Forelimb muscle (tissue), 1 donor: Measurements from ENCODE around the gene LMCD1. TPM values are rescaled to one million over a fixed set of nuclear protein-coding genes. Genes with fewer than 3 reads are reported as not detected.
A peak's percentile ranks its signal among the peaks of the same experiment; 100 is the strongest.
"Not testable (repeated sequence)": the region's sequence is repeated elsewhere in the genome, so short reads cannot be mapped to it uniquely, and the experiment has no call there.

Source experiments
- DNase-seq: peaks from one replicate; pipeline ENCODE4 v3.0.0-alpha.2; 2013; ENCODE audit warnings: low read depth
- polyA plus RNA-seq: library from polyadenylated mRNA; unstranded; fragments of 120-200 nt; gene quantifications from one replicate; pipeline ENCODE4 v1.2.1, GENCODE V29; 2013; ENCODE audit not compliant: insufficient read length

LMCD1 gene
- polyA plus RNA-seq, 1 donor: 253 TPM

DNA sequence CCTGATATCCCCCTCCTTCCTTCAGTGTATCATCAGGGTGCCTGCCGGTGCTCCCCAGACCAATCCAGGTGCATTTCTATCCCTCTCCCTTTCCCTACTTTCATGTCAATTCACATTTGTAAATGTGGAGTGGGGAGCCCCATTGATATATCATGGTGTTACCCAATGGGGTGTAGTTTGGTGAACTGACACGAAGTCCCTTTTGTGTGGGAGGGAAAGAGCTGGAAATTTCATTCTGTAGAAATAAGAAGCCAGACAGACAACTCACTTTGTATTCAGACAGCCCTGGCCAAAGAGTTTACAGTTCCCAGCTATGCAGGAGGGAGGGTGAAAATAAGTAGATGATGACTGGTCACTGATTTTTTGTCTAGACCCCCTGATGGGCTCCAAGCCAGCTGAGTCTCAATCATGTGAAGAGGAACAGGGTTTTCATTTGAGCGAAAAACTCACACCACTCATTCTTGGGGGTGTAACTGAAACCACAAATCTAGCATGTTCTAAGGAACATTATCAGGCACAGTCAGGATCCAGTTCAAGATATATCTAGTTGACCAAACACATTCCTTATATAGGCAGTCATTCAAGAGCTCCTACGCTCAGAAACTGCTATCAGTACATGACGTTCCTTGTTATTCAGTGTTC lies 58.9 kb downstream of the LMCD1 start:
- DNase-seq: no peak

DNA sequence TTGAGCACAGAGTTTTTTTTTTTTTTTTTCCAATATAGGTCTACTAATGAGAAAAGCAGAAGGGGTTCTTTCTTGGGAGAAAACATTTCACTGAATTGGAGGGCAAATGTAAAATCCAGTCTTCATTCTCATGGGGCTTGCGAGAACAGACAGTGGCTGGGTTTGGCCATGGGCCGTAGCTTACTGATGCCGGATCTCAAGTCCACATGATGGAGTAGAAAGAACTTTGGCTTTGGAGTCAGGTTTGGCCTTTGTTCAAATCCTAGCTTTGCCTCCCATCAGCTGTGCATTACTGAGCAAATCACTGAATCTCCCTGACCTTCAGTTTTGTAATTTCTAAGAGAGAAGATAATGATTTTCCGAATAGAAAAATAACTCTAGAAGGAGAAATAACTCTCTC lies 59.7 kb downstream of the LMCD1 start:
- peak; percentile 64 for DNase-seq

DNA sequence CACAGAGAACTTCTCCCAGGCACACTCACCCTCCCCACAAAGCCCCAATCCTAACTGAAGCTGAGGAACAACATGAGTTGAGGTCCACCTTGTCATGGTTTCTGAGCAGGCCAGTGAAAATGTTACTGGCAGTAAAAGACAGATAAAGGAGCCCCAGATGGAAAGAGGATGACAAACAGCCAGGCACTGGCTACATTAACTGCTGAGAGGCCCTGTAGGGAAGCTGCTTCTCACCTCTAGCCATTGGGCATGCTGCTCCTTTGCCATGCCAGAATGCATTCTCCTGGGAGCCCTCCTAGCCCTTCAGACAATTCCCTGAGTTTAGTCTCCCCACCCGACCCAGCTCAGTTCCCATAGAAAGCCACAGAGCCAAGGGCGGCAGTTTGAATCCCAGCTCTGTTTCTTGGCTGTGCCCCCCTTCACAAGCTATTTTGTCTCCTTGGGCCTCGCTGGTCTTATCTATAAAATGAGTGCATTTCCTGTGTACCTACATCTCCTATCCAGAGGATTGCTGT lies 60.5 kb downstream of the LMCD1 start:
- no peak for DNase-seq

DNA sequence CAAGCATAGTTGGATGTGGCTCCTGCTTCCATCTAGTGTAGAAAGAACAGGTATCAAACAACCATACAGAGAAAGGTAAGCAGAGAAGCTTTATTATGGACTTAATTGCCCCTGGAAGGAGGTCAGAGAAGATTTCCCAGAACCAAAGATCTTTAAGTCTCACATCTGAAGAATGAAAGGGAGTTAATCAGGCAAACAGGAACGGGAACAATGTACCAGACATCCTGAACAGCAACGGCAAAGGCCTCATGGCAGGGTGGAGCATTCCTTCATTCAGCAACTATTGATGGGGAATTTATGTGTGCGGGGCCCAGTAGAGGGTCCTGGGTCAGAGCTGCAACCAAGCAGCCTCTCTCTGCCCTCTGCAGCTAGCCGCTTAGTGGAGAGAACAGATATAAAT lies 61.5 kb downstream of the LMCD1 start:
- no peak for DNase-seq

DNA sequence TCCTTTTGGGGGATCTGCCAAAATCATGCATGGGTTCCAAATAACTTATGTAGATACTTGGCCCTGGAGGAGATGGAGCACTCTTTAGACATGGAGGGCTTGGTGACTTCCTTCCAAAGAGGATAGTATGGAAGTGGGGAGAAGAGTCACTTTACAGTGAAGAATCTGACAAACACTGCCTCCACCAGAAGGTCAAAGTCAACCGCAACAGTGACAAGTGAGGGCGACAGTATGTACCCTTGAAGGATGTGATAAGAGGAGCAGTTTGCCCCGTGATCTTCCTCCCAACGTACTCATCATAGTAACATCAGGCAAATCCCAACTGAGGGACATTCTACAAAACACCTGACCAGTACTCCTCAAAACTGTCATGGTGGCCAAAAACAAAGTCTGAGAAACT lies 62.0 kb downstream of the LMCD1 start:
- DNase-seq: no peak

DNA sequence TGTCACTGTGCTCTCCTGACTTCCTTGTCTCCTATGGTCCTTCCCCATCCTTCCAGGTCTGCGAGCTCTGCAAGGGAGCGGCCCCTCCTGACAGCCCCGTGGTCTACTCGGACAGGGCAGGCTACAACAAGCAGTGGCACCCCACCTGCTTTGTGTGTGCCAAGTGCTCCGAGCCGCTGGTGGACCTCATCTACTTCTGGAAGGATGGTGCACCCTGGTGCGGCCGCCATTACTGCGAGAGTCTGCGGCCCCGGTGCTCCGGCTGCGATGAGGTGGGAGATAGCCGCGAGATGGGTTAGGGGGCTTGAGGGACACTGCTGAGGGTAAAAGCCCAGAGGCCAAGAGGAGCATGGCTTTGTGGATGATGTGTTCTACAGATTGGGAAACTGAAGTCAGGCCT lies 63.8 kb downstream of the LMCD1 start:
- DNase-seq: no peak

DNA sequence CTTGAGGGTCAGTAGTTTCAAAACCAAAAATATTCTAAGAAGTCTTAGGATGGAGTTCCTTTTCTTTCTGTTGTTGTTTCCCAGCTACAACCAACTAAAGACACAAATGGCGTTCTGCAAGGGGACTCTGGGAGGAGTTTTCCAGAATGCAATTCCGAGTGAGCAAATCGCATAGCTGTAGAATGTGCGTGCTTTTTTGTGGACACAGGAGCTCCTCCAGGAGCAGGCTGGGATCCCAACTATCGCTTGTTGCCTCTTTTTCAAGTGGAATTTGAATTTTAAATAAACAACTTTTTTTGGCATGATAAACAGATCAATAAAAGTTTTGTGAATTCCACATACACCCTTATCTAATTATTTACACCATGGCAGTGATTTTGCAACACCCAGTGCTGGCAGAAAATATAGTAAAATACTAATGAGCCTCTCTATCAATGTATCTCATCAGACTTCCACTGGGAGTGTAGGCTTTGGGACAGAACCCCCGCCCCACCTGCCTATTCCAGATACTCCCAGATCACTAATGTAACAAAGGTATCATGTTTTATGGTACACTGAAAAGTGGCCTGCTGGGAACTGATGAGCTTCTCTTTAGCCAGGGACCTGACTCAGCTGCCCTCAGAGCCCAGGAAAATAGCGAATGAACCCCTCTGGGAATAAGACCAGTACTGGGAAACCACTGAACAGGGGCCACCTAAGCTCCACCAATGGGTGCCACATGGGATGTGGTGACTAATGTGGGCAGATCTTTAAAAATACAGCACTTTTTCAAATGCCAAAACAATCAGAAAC lies 66.4 kb downstream of the LMCD1 start:
- DNase-seq: no peak

DNA sequence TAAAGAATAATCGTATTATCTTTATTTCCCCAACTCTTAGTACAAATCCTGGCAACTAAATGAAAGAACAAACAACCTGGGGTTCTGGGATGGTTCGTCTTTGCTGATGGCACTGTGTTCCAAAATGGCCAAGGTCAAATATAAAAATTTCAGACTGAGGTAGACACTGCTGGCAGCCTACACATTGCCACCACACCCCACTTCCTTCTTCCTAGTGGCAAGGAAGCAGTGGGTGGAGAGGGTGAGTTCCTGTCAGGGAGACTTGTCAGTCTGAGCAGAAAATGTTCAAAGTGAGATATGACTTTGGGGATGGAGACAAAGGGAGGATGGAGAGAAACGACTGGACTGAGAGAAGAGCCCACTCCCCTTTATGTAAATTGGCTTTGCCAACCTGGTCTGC lies 69.6 kb downstream of the LMCD1 start:
- no peak for DNase-seq

DNA sequence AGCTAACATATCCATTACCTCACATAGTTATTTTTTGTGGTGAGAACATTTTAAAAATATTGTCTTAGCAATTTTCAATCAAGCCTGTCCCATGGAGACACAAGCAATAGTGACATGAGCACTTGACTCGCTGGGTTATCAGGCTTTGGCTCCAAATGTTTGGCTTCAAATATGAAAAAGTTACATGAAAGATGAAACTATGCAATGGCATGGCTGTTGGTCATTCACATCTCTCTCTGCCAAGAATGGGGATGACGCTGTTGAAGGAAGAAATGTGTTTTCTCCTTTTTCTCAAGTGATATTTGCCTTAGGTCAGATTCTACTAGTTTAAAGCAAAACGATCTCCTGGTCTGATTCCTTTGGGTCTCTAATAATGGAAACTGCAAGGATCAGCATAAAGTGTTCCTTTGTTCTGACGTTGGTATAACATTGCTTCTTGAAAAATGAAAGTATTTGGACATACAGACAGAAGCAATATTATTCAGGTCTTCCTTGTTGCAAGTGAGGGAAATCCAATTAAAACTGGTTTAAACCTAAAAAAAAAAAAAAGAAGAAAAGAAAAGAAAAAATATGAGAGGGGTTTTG lies 71.8 kb downstream of the LMCD1 start:
- DNase-seq: no peak

DNA sequence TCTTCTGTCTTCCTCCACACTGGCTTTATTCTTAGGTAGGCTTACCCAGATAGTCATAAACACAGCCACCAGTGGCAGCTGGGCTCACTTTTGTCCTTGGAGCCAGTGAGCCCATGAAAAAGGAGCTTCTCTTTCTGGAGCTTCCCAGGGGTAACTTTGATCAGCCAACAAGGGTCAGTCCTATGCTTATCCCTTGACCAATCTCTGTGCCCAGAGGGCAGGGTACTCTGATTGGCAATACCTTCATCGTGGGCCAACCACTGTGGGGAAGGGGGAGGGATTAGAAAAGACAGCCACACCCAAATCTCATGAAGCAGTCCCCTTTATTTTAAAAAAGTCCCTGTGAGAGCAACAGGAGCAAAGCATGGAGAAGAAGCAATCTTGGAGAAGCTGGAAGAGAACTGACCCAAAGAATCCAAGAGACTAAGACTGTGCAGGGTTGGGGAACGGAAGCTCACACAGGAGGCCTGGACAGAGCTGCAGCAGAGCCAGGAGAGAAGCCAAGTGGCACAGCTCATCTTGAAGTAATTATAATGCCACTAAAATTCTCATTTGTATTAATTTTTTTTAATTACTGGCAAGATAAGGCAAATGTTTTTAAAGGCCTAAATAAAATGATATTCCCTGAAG lies 72.5 kb downstream of the LMCD1 start:
- no peak for DNase-seq

DNA sequence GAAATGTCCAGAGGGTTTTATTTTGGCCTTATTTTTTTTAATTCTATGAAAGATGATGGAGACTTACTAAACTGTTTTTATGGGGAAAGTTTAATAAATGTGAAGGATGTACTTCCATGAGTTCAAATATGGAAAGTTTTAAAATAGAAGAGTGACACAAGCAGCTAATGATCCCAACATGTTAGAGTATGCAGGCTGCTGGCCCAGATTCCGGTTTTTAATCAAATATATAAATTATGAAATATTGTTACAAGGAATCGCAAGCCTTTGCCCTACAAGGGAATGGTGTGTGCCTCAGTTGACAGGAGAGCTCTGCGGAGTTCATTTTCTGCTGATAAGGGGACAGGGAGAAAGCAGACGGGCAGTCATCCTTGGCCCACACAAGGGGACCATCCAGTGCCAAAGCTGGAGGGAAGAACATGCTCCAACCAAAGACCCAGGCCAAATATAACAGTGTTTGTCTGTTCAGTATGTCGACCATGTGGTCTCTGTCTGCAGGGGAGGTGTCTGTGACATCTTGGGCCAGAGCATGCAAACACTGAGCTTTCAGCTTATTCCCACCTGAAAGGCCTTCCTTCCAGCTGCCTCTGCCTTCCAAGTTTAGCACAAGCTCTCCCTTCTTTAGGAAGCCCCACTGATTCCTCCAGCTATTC lies 73.2 kb downstream of the LMCD1 start:
- DNase-seq: no peak

DNA sequence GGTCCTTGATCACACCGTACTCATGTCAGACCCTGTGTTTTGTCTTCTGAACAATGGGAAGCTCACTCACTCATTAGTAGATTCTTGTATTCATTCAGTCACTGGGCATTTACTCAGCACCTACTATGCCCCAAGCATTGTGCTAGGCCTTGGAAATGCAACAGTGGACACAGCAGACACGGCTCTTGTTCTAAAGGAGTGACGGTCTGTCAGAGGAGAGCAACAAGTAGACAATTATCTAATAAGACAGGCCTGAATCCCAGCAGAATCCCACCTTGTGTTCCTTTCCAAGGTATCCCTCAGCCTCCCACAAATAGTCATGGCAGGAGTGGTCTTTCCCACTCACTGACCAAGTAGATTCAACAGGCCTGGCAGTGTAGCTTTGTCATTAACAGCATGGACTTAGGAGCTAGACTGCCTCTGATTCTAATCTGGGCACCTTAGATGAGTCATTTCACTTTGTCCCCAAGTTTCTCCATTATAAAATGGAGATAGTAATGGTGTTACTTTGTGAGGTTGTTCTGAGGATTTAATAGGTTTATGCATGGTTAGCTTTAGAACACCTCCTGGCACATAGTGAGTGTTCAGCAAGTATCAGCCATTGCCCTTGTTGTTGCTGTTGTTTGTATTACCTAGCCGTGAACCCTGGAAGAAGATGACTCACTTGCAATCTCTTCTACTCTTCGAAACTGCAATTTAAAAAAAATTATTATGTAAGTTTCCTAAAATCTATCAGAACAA lies 73.9 kb downstream of the LMCD1 start:
- no peak for DNase-seq

DNA sequence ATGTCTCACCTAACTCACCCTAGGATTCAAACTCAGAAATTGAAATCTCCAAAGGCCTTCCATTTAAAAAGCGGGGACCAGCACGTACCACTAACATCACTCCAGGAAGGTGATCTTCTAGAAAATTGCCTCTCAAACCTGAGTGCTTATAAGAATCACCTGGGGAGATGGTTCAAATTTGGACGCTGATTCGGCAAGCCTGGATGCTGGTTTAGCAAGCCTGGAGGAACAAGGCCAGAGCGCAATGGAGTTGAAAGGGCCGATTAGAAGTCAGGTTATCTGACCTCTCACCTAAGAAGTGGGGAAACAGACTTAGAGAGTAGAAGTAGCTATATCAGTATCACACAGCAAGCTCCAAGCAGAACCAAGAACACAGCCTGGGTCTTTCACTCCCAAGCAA lies 74.8 kb downstream of the LMCD1 start:
- no peak for DNase-seq

DNA sequence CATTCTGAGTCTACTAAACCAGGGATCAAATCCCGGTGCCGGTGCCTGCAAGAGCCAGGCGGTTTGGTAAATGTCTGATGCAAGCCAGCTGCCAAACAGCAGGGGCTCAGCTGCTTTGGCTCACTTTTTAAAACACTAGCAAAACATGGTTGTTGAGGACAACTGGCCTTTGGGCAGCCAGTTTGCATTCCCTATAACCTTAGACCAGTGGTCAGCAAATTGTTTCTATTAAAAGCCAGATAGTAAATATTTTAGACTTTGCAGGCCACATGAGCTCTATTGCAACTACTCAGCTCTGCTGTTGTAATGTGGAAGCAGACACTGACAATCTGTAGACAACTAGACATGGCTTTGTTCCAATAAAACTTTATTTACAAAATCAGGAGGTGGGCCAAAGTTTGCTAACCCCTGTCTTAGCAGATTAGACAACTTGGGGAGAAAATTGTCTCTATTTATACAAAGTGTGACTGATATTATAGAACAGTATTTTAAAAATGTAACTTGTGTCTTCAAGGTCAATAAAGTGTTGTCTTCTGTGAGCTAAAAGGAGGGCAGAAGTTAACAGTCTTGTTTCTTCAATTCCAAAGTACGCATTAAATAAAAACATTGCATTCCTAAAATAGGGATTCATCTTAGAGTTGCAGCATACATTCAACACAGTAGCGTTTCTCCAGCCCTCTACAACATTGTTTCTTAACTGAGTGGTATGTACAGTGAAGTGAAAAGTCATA lies 75.4 kb downstream of the LMCD1 start:
- DNase-seq: no peak

DNA sequence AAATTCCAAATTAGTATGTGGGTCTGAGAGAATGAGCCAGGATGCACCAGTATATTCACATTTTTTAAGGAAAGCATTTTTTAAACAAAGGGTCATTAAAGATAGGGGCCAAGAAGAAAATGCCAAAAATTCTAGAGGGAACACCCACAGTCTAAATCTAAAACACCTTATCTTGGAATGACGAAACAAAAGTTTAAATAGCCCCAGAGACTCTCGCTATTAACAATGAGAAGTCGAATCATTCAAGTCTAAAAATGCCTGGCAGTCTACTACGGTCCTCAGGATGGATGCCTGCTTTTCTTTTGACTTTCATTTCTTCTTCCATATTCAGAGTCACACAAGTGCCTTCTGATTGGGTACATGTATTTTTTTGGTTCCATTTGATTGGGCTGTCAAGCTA lies 76.7 kb downstream of the LMCD1 start:
- no peak for DNase-seq

DNA sequence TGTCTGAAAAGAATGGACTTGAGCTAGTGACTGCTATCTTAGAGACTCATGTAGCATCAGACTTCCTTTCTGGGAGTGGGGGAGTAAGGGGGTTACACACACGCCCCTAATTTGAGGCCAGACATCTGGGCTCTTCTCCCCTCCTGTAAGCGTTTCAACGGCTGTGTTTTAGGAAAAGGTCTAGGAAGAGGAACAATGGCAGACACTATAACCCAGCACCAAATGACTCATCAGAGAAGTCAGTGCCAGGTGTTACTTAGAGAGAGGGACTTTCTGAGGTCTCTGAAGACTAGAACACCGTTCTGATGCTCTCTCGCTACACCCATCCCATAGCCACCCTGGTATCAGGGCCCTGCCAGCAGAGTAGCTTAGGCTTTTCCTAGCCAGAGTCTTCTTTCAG lies 77.5 kb downstream of the LMCD1 start:
- no peak for DNase-seq

DNA sequence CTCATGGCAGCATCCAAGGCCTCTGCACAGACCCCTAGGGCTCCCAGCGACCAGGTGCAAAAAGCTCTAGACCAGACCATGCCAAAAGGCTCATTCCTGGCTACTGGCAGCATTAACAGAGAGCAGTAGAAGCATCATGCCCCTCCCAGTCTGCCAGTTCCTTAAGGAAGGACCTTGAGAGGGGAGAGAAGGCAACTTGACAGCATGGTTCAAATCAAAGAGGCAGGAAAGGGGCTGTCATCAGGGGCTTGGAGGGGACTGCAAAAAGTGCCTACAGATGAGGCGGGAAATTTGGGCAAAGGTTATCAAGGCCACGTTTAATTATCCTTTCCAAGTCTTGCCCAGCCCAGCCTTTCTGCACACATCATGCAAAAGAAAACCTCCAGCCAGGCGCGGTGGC lies 78.3 kb downstream of the LMCD1 start:
- no peak for DNase-seq

DNA sequence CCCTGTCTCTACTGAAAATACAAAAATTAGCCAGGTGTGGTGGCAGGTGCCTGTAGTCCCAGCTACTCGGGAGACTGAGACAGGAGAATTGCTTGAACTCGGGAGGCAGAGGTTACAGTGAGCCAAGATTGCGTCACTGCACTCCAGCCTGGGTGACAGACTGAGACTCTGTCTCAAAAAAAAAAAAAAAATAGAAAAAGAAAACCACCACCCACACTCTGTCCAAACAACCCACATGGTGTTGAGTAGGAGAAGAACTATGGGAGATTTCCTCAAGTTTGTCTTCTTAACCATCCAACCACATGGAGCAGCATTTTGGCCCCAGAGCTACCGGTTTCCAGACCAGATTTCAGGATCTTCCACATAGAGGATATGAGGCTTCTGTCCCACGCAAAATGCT lies 78.8 kb downstream of the LMCD1 start:
- not testable (repeated sequence) for DNase-seq

DNA sequence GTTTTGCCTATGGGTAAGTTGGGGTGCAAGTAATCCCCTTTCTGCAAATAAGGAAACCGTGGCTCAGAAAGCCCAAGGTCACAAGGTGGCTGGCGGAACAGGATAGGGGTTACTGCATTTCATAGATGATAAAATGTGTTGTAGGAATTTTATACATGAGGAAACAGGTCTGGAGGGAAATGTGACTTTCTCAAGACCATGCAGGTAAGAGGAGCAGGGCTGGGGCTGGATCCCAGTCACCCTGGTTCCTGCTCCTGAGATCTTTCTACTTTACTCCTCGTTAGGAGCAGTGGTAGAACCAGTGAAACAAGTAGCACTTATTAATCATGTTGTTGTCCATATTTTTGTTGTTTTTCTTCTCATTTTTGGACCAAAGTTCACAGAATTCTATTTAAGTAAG lies 79.8 kb downstream of the LMCD1 start:
- no peak for DNase-seq

DNA sequence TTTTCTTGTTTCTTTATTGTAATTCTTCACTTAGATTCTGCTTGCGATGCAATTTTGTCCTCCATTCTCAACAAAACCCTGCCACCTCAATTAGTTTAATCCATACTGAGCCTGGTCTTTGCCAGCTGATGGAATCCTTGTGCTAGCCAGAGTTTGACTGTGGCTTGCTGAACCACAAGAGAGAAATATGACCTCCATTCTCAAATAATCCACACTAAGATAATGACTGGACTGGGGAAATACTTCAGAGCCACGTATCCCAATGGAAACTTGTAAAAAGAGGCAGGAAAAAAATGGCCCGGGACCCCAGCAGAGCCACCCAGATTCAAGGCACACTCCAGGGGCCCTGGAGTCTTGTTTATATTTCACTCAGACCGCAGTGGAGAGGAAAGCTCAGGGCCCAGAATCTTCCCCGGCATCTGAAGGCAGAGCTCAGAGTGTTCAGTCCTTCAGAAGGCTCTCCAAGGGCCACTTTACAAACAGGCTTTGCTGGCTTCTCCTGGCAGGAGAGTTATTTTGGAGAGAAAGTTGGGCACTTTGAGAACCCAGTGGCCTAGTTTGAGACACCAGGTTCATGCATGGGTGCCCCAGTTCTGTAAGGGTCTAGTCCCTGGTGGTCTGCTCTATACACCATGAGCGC lies 80.3 kb downstream of the LMCD1 start:
- DNase-seq: no peak
